ENCODE data around the gene MAGEF1.
"Not testable (repeated sequence)": the region's sequence is repeated elsewhere in the genome, so short reads cannot be mapped to it uniquely, and the experiment has no call there.

Gene MAGEF1

GRCh38 chr3:184742676-184743135 lies 30.8 kb upstream of the MAGEF1 start:
- no peak for DNase-seq (ENCODE audit: low read depth)

- DNase-seq (ENCODE audit: low read depth), result no peak
Observed at GRCh38 chr3:184741798-184742675, 30.2 kb upstream of the MAGEF1 start.

- no peak for DNase-seq (ENCODE audit: low read depth)
Observed at GRCh38 chr3:184741259-184741556, 29.3 kb upstream of the MAGEF1 start.

GRCh38 chr3:184740509-184741258 lies 28.8 kb upstream of the MAGEF1 start:
- no peak for DNase-seq (ENCODE audit: low read depth)

- no peak for DNase-seq (ENCODE audit: low read depth)
Observed at GRCh38 chr3:184739594-184740505, 28.0 kb upstream of the MAGEF1 start.

- no peak for DNase-seq (ENCODE audit: low read depth)
Observed at GRCh38 chr3:184738982-184739381, 27.1 kb upstream of the MAGEF1 start.

- DNase-seq (ENCODE audit: low read depth), result no peak
Observed at GRCh38 chr3:184738506-184738890, 26.6 kb upstream of the MAGEF1 start.

GRCh38 chr3:184737641-184738505 lies 26.0 kb upstream of the MAGEF1 start:
- peak; percentile 18 for DNase-seq (ENCODE audit: low read depth)

- DNase-seq (ENCODE audit: low read depth), result no peak
Observed at GRCh38 chr3:184737063-184737462, 25.2 kb upstream of the MAGEF1 start.

GRCh38 chr3:184734903-184735701 lies 23.2 kb upstream of the MAGEF1 start:
- DNase-seq (ENCODE audit: low read depth), result no peak

- DNase-seq (ENCODE audit: low read depth), result no peak
Observed at GRCh38 chr3:184733971-184734608, 22.2 kb upstream of the MAGEF1 start.

- no peak for DNase-seq (ENCODE audit: low read depth)
Observed at GRCh38 chr3:184733181-184733580, 21.3 kb upstream of the MAGEF1 start.

GRCh38 chr3:184731786-184732537 lies 20.1 kb upstream of the MAGEF1 start:
- no peak for DNase-seq (ENCODE audit: low read depth)

GRCh38 chr3:184730924-184731323 lies 19.1 kb upstream of the MAGEF1 start:
- DNase-seq (ENCODE audit: low read depth), result no peak

- not testable (repeated sequence) for DNase-seq (ENCODE audit: low read depth)
Observed at GRCh38 chr3:184729154-184729553, 17.3 kb upstream of the MAGEF1 start.

GRCh38 chr3:184728010-184728527 lies 16.2 kb upstream of the MAGEF1 start:
- no peak for DNase-seq (ENCODE audit: low read depth)

- DNase-seq (ENCODE audit: low read depth), result peak; percentile 66
Observed at GRCh38 chr3:184727357-184728009, 15.6 kb upstream of the MAGEF1 start.

- DNase-seq (ENCODE audit: low read depth), result no peak
Observed at GRCh38 chr3:184726497-184726896, 14.6 kb upstream of the MAGEF1 start.
